Neural progenitor cell (in vitro differentiated cells): ENCODE measurements around the gene CPEB1.

Experiments
- CTCF ChIP-seq: fragments of 200-600 bp; sonication (generic); IDR thresholded peaks from 2 replicates; pipeline ENCODE4 v1.5.1; 2017; ENCODE audit warnings: antibody characterized with exemption, mild to moderate bottlenecking
- EZH2 ChIP-seq: fragments of 200-600 bp; sonication (generic); IDR thresholded peaks from 2 replicates; pipeline ENCODE4 v1.6.1; 2017; ENCODE audit warnings: antibody characterized with exemption, mild to moderate bottlenecking, moderate library complexity
- EZH2phosphoT487 ChIP-seq: fragments of 200-600 bp; sonication (generic); IDR thresholded peaks from 2 replicates; pipeline ENCODE4 v1.6.1; 2017; ENCODE audit warnings: antibody characterized with exemption

GRCh38 chr15:82677720-82678323 is 30.7 kb upstream of the CPEB1 start:
- TF ChIP-seq CTCF: no peak
- TF ChIP-seq EZH2: no peak
- TF ChIP-seq EZH2phosphoT487: no peak
